ENCODE results near the gene ADCYAP1R1.

The ADCYAP1R1 gene

GRCh38 chr7:31044529-31044928 lies 7.6 kb upstream of the ADCYAP1R1 start:
- no peak for DNase-seq

GRCh38 chr7:31046723-31047122 lies 5.4 kb upstream of the ADCYAP1R1 start:
- DNase-seq: no peak

GRCh38 chr7:31047313-31048146 lies 4.6 kb upstream of the ADCYAP1R1 start:
- DNase-seq: no peak

GRCh38 chr7:31049005-31049765 lies 2.9 kb upstream of the ADCYAP1R1 start:
- no peak for DNase-seq

GRCh38 chr7:31052487-31052840 lies 356 bp downstream of the ADCYAP1R1 start:
- no peak for DNase-seq

- no peak for DNase-seq
These were observed 913 bp downstream of the ADCYAP1R1 start for GRCh38 chr7:31052841-31053601.

GRCh38 chr7:31053986-31054385 lies 1.9 kb downstream of the ADCYAP1R1 start:
- no peak for DNase-seq

GRCh38 chr7:31054608-31055278 lies 2.6 kb downstream of the ADCYAP1R1 start:
- DNase-seq: no peak

- DNase-seq: no peak
These were observed 3.4 kb downstream of the ADCYAP1R1 start for GRCh38 chr7:31055471-31055870.

GRCh38 chr7:31056775-31057346 lies 4.8 kb downstream of the ADCYAP1R1 start:
- no peak for DNase-seq

GRCh38 chr7:31058122-31058521 lies 6.0 kb downstream of the ADCYAP1R1 start:
- DNase-seq: no peak

- DNase-seq: no peak
These were observed 6.6 kb downstream of the ADCYAP1R1 start for GRCh38 chr7:31058688-31059087.

GRCh38 chr7:31059551-31059950 lies 7.4 kb downstream of the ADCYAP1R1 start:
- no peak for DNase-seq

- no peak for DNase-seq
These were observed 9.1 kb downstream of the ADCYAP1R1 start for GRCh38 chr7:31061185-31061584.

- no peak for DNase-seq
These were observed 10.8 kb downstream of the ADCYAP1R1 start for GRCh38 chr7:31062746-31063435.

- DNase-seq: no peak
These were observed 13.0 kb downstream of the ADCYAP1R1 start for GRCh38 chr7:31065021-31065593.

- DNase-seq: no peak
These were observed 13.7 kb downstream of the ADCYAP1R1 start for GRCh38 chr7:31065840-31066239.

GRCh38 chr7:31066516-31067130 lies 14.5 kb downstream of the ADCYAP1R1 start:
- DNase-seq: no peak

GRCh38 chr7:31067491-31067890 lies 15.4 kb downstream of the ADCYAP1R1 start:
- no peak for DNase-seq

- no peak for DNase-seq
These were observed 16.0 kb downstream of the ADCYAP1R1 start for GRCh38 chr7:31068006-31068675.

Measured in NCI-H1048 (cell line).